Right cardiac atrium (tissue), 5 donors: ENCODE results near the gene OR6X1. TPM values are rescaled to one million over a fixed set of nuclear protein-coding genes. Genes with fewer than 3 reads are reported as not detected.
"Not testable (repeated sequence)": the region's sequence is repeated elsewhere in the genome, so short reads cannot be mapped to it uniquely, and the experiment has no call there.

Experiments
- ATAC-seq, 2 donors: fragments of 200-7000 bp; cut with Tn5 transposase; one replicate each; pipeline versions ENCODE4 v1.8.0 to v1.9.1; 2020; ENCODE audit warnings: moderate library complexity in 2 of 2, mild to moderate bottlenecking in 1 of 2
- DNase-seq, 3 donors: peaks; one replicate each; pipeline ENCODE4 v3.0.0-alpha.2; 2020
- H3K27ac ChIP-seq: one replicate; pipeline ENCODE4 v1.5.1; 2013; ENCODE audit warnings: mild to moderate bottlenecking, low read length, control low read depth, moderate library complexity
- H3K27me3 ChIP-seq: one replicate; pipeline ENCODE4 v1.6.1; 2013; ENCODE audit not compliant: control insufficient read depth, insufficient read depth
- H3K4me1 ChIP-seq: one replicate; pipeline ENCODE4 v1.6.1; 2013; ENCODE audit warnings: low read length; ENCODE audit not compliant: control insufficient read depth, insufficient read depth
- H3K4me3 ChIP-seq: one replicate; pipeline ENCODE4 v1.5.1; 2013; ENCODE audit warnings: low read length, control low read depth
- H3K9me3 ChIP-seq: one replicate; pipeline ENCODE4 v1.6.1; 2013; ENCODE audit warnings: low read length; ENCODE audit not compliant: control insufficient read depth
- WGBS: extraction: QIAGEN DNeasy Blood & Tissue Kit; methylation state at CpG from one replicate; pipeline ENCODE4 v1.1.7; 2013; 5-methylcytosine and 5-hydroxymethylcytosine counted together
- intact Hi-C, 4 donors: fragments of 100-400 bp; cut with DNase I; formaldehyde crosslinking; loops; one replicate each; pipeline versions ENCODE4 v1.11.0 to v1.14.0; 2022 to 2023
- polyA plus RNA-seq: library from polyadenylated mRNA; stranded (reverse); fragments of 200-250 nt; gene quantifications from one replicate; pipeline ENCODE4 v1.2.3, GENCODE V29; 2013
- total RNA-seq, 4 donors: library from RNA; stranded (reverse); fragmentation: NEBNext Ultra II Directional; extraction: Animal tissue kit (Norgen Biotek cat#: 25700); gene quantifications; one replicate each; pipeline ENCODE4 v1.2.1, GENCODE V29; 2021
- donor health status: healthy with polysubstance abuse.
- donor health status: DM: no; HTN: yes; CAD: no.
- donor health status: DM: no; HTN: no; CAD: no.
- donor health status: DM: no; HTN: yes; CAD: no; lungs with severe emphysema.
- donor health status: DM: yes; HTN: yes; CAD: no.

Gene OR6X1
- total and polyA plus RNA-seq, 5 donors, result not detected

GRCh38 chr11:123725995-123726655, 28.2 kb downstream of the OR6X1 start:
- no peaks in the 10 kb centered on the region for H3K9me3 ChIP-seq
- H3K27ac ChIP-seq, result no peak overlapping the region
- WGBS, result 98% methylated on average over 23 of the region's 23 CpGs
- ATAC-seq (no peak), DNase-seq (no peak)
- no peak overlapping the region for H3K4me3 ChIP-seq
- H3K27me3 ChIP-seq, result no peaks in the 10 kb centered on the region
- intact Hi-C loops, result no loop called here
- H3K4me1 ChIP-seq, result no peaks in the 10 kb centered on the region

DNA sequence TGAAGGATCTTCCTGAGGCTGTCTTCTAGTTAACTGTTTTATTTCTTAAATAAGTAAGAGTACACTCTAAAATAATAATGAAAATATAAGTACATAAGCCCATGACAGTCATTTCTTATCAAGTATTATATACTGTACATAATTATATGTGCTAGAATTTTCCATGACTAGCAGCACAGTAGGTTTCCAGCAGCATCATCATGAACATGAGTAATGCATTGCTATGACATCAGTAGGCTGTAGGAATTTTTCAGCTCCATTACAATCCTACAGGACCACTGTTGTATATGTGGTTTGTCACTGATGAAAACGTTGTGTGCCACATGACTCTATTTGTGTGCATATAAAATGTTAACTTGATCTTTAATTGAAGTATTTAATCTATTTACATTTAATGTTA, 34.9 kb downstream of the OR6X1 start:
- intact Hi-C loops, result no loop called here
- no peaks in the 10 kb centered on the region for H3K4me1 ChIP-seq

GRCh38 chr11:123718469-123718868, 35.8 kb downstream of the OR6X1 start:
- DNase-seq (no peak), ATAC-seq (no peak)
- Histone ChIP-seq H3K9me3 (no peaks in the 10 kb centered on the region), H3K4me1 (no peaks in the 10 kb centered on the region), H3K4me3 (no peak overlapping the region), H3K27ac (no peak overlapping the region), H3K27me3 (no peaks in the 10 kb centered on the region)
- 93% methylated on average over 4 of the region's 4 CpGs for WGBS
- intact Hi-C loops, result no loop called here

More for the DNA sequence above, 34.9 kb downstream of the OR6X1 start:
- WGBS, result 65% methylated on average over 1 of the region's 1 CpG
- Histone ChIP-seq H3K27ac (no peak overlapping the region), H3K4me3 (no peak overlapping the region), H3K9me3 (no peaks in the 10 kb centered on the region), H3K27me3 (no peaks in the 10 kb centered on the region)
- no peak for DNase-seq
- no peak for ATAC-seq

DNA sequence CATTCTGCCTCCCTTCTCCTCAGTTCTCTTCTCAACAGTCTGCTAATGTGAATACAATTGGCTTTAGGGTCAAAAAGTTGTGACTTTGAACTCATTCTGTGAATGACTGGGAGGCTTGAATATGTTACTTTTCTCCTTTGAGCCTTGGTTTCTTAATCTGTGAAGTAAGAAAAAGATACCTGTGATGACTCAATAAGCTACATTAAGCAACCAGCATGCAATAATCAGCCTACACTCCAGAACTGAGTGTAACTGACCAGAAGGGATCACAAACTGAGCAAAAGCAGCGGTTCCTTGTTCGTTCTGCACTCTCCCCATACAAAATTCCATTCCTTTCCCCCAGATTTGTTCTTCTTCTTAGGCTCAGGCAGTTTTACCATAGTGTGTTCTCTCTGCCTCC, 36.3 kb downstream of the OR6X1 start:
- Histone ChIP-seq H3K4me1 (no peaks in the 10 kb centered on the region), H3K27ac (no peak overlapping the region), H3K9me3 (no peaks in the 10 kb centered on the region), H3K27me3 (no peaks in the 10 kb centered on the region), H3K4me3 (no peak overlapping the region)
- intact Hi-C loops, result no loop called here
- no peak for ATAC-seq
- DNase-seq, result no peak
- WGBS, result 84% methylated on average over 2 of the region's 2 CpGs

GRCh38 chr11:123712627-123713026, 41.7 kb downstream of the OR6X1 start:
- H3K4me1 ChIP-seq, result not testable (repeated sequence)
- WGBS, result 83% methylated on average over 3 of the region's 3 CpGs

DNA sequence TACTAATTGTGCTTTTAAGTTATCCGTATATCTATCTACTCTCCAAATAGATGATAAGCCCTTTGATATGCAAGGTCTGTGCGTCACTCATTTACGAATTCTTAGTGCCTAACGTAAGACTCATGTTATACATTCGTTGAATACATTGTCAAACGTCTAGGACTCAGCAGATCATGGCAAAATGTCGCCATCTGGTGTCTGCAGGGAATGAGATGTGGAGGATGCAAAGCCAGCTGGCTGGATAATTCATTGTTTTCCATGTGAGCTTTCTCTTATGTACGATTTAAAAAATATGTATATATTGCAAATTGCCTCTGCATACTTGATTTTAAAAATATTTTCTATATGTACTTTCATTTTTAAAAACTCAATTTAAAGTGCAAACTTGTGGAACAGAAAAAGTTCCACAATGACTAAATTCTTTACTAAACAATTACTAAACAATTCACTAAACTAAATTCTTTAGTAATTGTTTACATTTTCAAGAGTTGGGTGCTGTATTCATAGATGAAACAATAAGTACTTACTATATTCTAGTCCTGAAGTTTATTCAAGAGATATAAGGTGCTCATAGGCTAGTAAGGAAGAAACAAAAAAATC, 46.6 kb downstream of the OR6X1 start:
- H3K4me1 ChIP-seq, result no peaks in the 10 kb centered on the region
- no peaks in the 10 kb centered on the region for H3K9me3 ChIP-seq
- no peak overlapping the region for H3K27ac ChIP-seq
- DNase-seq (peak; percentile 33 to 72 (median 55)), ATAC-seq (peak in 1 of 2 donors; percentile 59)
- WGBS, result 4% methylated on average over 8 of the region's 8 CpGs
- no peaks in the 10 kb centered on the region for H3K27me3 ChIP-seq
- no peak overlapping the region for H3K4me3 ChIP-seq
- intact Hi-C loops, result loop anchor here (5.0 to 10.0 kb wide), 4 partner anchors 53 to 125 kb away; partner anchors contain the start of gene SCN3B (in 1 of the 4)

More at GRCh38 chr11:123712627-123713026, 41.7 kb downstream of the OR6X1 start:
- H3K27ac ChIP-seq, H3K27me3 ChIP-seq, DNase-seq, H3K4me3 ChIP-seq, ATAC-seq, H3K9me3 ChIP-seq: not testable (repeated sequence)
- intact Hi-C loops, result loop anchor here in 1 of 4 donors (5.0 kb wide), 1 partner anchor 200 kb away; no protein-coding TSS in a partner anchor

GRCh38 chr11:123707206-123707605, 47.1 kb downstream of the OR6X1 start:
- 94% methylated on average over 3 of the region's 3 CpGs for WGBS
- Histone ChIP-seq H3K9me3 (no peaks in the 10 kb centered on the region), H3K27ac (no peak overlapping the region), H3K4me1 (no peaks in the 10 kb centered on the region), H3K4me3 (no peak overlapping the region), H3K27me3 (no peaks in the 10 kb centered on the region)
- DNase-seq, result no peak
- no peak for ATAC-seq
- intact Hi-C loops, result loop anchor here (5.0 to 10.0 kb wide), 4 partner anchors 52 to 125 kb away; partner anchors contain the start of gene SCN3B (in 1 of the 4)

DNA sequence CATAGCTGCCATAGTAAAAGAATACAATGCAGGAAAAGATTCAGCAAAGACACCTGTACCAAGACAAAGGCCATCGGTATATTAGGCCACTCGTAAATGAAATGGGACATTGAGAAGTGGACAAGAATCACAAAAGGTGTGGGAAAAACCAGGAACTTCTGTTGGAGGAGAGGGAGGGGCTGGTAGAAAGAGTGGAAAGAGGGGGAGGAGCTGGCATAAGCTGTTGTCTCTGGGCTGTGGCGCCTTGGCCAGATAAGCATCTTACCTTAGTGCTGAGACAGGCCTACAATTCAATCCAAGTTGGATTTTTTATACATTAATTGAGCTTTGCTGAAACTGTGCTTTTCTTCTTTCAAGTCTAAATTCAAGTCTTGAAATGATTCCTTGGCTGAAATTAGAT, 50.0 kb downstream of the OR6X1 start:
- DNase-seq (no peak), ATAC-seq (no peak)
- Histone ChIP-seq H3K4me1 (no peaks in the 10 kb centered on the region), H3K4me3 (no peak overlapping the region), H3K27me3 (no peaks in the 10 kb centered on the region), H3K9me3 (no peaks in the 10 kb centered on the region), H3K27ac (no peak overlapping the region)
- intact Hi-C loops, result loop anchor here in 1 of 4 donors (10.0 kb wide), 2 partner anchors 50 to 120 kb away; partner anchors contain the start of gene SCN3B
- WGBS, result 95% methylated on average over 3 of the region's 3 CpGs

Other genes starting within 250 kb of the OR6X1 start
- gene SCN3B, start 99.9 kb downstream of the OR6X1 start, total RNA-seq, result under 1 TPM; 0.20 to 0.91 (median 0.57) TPM
- gene SCN3B, start 99.9 kb downstream of the OR6X1 start, polyA plus RNA-seq, result 0.41 TPM
- 1 to 10 TPM; 4.1 to 7.1 (median 5.4) TPM for gene ZNF202, start 12.9 kb downstream of the OR6X1 start, total RNA-seq
- gene ZNF202, start 12.9 kb downstream of the OR6X1 start, polyA plus RNA-seq, result 2.5 TPM
- not detected for gene OR6M1, start 51.8 kb upstream of the OR6X1 start, total RNA-seq
- not detected for gene OR6M1, start 51.8 kb upstream of the OR6X1 start, polyA plus RNA-seq
- gene TMEM225, start 131.2 kb upstream of the OR6X1 start, total RNA-seq, result not detected
- not detected for gene TMEM225, start 131.2 kb upstream of the OR6X1 start, polyA plus RNA-seq
- under 1 TPM in 2 of 4 donors, not detected in 2; 0.09 to 0.20 TPM for gene OR8D4, start 147.6 kb upstream of the OR6X1 start, total RNA-seq
- not detected for gene OR8D4, start 147.6 kb upstream of the OR6X1 start, polyA plus RNA-seq
- under 1 TPM in 1 of 4 donors, not detected in 3; 0.20 TPM for gene OR4D5, start 185.1 kb upstream of the OR6X1 start, total RNA-seq
- gene OR4D5, start 185.1 kb upstream of the OR6X1 start, polyA plus RNA-seq, result not detected
- not detected for gene OR6T1, start 189.3 kb upstream of the OR6X1 start, total RNA-seq
- gene OR6T1, start 189.3 kb upstream of the OR6X1 start, polyA plus RNA-seq, result not detected
- gene OR10S1, start 223.3 kb upstream of the OR6X1 start, total RNA-seq, result not detected
- not detected for gene OR10S1, start 223.3 kb upstream of the OR6X1 start, polyA plus RNA-seq
- not detected for gene OR10G6, start 240.6 kb upstream of the OR6X1 start, total RNA-seq
- not detected for gene OR10G6, start 240.6 kb upstream of the OR6X1 start, polyA plus RNA-seq